Stimulated activated CD8-positive, alpha-beta memory T cell treated with anti-CD3 and anti-CD28 coated beads, Interleukin-4, amount 100 ng/mL, for 48 hours (primary cell): ENCODE results near the gene KIF1A.

Experiments used
- DNase-seq: peaks from one replicate; pipeline ENCODE4 v3.0.0-alpha.2; 2020

Gene KIF1A

GRCh38 chr2:240796543-240797499 lies 23.2 kb downstream of the KIF1A start:
- DNase-seq: no peak

- no peak for DNase-seq
Observed at GRCh38 chr2:240795916-240796510, 24.0 kb downstream of the KIF1A start.

DNA sequence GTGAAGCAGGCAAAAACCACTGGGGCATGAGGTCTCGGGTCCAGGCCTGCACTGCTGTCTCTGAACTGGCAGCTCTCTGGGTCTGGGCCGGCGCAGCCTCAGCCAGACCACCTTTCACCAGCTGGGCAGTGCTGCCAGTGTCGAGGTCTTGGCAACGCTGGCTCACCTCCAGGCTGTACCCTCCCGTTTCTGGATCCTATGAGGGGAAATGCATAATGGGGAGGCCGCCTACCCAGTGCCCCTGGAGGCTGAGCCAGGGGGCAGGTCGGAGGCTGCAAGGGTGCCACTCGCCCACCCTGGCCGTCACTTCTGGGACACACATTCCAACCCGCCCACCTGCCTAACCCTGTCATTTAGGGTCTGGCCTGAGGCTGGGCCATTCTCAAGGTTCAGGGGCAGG lies 24.6 kb downstream of the KIF1A start:
- no peak for DNase-seq

- no peak for DNase-seq
Observed at GRCh38 chr2:240794178-240794721, 25.8 kb downstream of the KIF1A start.

DNA sequence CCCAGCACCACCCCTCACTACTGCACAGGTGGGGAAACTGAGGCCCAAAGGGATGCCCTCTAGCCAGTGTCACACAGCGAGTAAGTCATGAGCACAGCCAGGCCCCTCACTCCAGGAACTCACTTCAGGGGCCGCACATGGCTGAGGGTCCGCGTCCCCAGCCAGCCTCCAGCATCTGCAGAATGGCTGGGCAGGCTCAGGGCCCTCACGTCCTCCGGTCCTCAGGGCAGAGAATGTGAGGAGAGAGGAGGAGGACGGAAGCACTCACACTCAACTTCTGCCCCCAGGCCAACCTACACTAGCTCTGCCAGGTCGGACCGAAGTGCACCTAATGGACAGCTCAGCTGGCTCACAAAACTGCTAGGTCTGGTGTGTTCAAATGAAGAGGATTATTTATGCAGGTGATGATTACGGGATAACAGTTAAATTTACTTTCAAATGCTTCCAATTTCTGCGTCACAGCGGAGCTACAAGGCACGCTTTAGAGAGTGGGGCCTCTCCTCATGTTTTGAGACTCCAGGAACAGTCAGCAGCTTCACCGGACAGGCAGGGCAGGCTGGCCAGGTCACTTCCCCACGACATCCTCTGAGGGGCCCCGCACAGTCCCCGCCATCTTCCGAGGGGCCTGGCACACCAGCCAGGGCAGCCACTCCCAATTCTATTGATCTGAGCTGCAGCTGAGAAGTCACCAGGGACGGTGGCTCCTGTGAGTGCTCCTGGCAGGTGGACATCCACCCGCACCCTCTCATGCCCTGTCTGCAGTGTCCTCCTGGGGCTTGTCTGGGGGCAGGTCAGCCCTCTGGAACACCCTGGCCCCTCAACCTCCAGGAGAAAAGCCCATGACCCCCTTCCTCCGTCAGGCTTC lies 26.5 kb downstream of the KIF1A start:
- DNase-seq: no peak

DNA sequence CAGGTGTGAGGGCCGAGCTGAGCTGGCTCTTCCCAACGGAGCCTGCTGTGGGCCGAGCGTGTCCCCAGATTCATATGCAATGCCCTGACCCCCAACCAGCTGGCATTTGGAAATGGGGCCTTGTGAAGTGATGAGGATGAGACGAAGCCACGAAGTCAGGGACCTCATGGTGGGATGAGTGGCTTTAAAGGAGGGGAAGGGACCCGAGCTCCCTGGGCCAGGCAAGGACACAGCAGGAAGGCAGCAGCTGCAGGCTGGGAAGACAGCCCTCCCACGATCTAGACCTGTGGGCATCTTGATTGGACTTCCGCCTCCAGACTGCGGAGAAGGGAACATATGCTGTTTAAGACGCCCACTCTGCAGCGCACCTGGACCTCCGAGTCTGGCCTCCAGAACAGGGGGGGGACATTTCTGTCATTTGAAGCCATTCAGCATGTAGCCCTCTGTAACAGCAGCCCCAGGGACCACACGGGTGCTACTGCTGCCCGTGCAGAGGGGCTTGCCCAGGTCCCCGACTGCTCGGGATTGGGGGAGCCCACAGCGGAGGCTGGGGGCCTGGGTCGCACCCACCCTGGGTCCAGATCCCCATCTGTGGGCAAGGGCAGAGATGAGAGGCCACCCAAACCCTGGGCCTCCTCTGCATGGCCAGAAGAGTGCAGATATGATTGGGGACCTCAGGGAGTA lies 27.2 kb downstream of the KIF1A start:
- DNase-seq: no peak

- DNase-seq: no peak
Observed at GRCh38 chr2:240791821-240792628, 28.0 kb downstream of the KIF1A start.

DNA sequence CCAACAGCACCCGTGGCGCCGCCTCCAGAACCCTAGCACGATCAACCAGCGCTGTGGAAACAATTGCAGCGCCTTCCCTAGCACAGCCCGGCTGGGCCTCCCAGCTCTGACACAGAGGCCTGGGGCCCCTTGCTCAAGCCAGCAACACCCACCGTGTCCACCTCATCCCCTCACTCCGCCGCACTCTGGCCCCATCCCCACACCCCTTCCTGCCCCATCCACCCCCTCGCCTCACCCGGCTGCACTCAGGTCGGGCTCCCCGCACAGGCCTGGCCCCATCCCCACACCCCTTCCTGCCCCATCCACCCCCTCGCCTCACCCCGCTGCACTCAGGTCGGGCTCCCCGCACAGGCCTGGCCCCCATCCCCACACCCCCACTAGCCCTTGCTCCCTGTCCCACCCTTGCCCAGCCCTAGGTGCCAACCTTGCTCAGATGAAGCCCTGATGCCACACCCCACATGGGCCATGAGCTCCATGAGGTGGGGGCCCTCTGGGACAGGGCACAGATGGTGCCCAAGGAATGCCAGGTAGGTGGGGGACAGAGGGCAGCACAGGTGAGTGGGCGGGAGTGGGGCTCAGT lies 28.7 kb downstream of the KIF1A start:
- DNase-seq: no peak

DNA sequence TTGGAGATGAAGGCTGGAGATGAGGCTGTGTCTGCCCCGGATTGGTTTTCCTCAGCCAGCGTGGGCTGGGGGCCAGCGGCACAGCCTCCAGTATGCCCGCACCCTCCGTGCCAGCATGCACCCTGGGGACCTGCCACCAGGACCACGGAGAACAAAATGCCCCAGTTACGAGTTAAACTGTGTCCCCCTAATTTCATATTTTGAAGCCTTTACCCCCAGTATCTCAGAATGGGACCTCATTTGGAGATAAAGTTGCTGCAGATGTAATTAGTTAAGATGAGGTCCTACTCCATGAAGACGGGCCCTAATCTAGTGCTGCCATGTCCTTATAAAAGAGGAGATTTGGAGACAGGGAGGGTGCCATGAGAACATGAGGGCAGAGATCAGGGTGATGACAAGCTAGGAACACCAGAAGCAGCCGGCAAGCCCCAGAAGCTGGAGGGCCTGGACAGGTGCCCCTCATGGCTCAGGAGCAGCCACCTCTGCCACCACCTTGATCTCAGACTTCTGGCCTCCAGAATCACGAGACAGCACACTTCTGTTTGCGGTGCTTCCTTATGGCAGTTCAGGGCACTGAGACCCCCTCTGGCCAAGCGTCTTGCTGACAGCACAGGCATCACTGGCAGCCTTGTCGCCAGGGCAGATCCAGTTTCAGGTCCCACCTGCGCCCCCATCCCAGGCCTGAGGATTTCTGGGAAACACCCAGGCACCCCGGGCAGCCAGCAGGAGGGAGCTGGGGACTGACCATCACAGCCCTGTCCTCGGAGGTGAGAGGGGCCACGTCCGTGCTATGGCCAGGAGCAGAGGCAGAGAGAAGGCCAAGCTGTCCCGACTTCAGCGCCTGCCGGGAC lies 29.4 kb downstream of the KIF1A start:
- DNase-seq: no peak

DNA sequence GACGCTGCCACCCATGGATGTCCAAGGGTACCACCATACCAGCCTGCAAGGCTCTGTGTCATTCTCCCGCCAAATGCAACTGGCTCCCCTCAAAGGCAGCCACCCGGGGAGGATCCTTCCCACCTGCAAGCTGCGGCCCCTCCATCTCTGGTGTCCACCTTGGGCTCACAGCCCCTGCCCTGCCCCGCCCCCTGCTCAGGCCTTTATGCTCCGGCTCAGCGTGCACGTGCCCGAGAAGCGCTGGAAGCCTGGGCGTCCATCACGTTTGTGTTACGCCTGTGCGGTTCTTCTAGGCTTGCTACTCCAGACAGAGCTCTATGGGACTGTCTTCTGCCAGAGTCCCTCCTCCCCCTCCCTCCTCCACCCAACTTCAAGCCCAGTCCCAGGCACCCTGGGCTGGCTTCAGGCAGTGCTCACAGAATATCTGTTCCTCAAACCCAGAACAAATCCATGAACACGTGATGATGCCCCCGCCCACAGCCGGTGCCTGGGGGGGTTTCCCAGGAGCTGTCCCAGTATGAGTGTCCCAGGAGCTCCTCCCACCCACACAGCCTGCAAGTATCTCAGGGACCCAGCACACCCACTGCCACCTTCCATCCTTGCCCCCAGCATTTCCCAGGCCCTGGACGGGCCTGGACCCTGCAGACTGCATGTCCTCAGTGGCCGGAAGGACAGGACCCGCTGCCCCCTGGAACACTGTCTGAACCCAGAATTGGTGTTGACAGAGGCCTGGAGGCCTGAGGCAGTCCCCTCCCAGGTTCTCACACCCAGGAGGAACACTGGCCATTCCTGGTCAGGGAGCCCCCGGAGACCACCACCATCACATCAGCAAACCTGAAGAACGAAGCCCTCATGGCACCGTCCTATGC lies 30.3 kb downstream of the KIF1A start:
- DNase-seq: peak; percentile 39

GRCh38 chr2:240789051-240789453 lies 31.0 kb downstream of the KIF1A start:
- no peak for DNase-seq

DNA sequence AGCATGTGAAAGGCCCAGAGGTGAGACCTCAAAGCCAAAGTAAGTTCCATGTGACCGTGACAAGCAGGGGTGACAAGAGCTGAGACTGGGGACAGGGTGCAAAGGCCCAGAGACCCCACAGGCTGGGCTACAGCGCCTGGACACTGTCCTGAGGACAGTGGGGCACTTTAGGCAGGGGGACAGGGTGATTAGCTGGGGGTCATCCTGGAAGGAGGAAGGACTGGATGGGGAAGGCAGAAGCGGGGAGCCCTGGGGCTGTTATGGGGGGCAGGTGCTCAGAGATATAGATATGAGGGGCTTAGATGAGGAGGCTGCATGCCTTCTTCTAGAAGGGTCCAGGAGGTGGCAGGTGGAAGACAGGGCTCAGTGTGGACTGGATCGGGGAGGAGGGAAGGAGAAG lies 31.5 kb downstream of the KIF1A start:
- no peak for DNase-seq

DNA sequence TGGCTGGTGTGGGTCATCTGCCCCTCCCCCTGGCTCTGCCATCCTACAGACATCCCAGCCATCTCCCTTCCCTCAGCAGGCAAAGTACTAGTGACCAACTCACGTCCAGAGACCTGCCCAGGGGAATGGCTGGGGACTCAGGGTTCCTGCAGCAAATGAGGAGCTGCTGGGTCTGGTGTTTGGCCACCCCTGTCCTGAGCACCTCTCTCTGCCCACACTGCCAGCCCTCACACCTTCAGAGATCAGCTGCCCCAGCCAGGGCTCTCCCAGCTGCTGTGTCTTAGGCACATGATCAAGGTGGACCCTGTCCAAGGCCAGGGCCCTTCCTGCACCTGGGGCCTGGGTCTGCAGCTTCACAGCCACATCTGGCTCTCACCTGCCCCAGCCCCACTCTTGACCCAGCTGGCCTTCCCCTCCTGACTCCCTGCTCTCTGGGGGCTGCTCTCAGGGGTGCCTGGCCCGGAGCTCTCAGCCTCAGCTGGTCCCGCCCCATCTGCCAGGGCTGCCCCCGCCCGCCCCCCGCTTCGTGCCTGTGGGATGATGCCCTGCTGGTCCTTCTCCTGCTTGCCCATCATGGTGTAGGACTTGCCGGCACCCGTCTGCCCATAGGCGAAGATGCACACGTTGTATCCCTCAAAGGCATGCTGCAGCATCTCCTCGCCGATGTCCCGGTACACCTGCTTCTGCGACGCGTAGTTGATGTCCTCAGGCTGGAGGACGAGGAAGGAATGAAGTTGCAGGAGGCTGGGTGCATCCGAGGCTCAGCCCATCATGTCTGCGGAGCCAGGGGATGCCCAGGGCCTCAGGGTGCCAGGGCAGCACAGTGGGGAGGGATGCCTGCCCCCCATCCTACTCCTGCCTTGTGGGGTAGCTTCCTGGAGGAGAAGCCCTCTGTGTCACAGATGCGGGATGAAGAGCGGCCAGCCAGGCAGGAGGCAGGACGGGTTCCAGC lies 32.2 kb downstream of the KIF1A start:
- DNase-seq: no peak

- DNase-seq: no peak
Observed at GRCh38 chr2:240786871-240787311, 33.1 kb downstream of the KIF1A start.

DNA sequence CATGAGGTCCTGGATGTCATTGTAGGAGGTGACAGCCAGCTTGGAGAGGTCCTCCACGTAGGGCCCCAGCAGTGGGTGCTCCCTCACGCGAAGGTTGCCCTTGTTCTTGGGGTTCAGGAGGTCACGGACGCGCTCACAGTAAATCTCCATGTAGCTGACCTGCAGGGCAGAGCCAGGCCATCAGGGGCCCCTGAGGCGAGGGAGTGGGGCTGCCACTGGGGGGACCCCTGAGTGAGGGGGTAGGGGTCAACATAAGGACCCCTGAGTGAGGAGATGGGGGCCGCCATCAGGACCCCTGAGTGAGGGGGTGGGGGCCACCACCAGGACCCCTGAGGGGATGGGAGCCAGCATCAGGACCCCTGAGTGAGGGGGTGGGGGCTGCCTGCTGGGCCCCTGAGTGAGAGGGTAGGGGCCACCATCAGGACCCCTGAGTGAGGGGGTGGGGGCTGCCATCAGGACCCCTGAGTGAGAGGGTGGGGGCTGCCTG lies 33.6 kb downstream of the KIF1A start:
- DNase-seq: no peak

DNA sequence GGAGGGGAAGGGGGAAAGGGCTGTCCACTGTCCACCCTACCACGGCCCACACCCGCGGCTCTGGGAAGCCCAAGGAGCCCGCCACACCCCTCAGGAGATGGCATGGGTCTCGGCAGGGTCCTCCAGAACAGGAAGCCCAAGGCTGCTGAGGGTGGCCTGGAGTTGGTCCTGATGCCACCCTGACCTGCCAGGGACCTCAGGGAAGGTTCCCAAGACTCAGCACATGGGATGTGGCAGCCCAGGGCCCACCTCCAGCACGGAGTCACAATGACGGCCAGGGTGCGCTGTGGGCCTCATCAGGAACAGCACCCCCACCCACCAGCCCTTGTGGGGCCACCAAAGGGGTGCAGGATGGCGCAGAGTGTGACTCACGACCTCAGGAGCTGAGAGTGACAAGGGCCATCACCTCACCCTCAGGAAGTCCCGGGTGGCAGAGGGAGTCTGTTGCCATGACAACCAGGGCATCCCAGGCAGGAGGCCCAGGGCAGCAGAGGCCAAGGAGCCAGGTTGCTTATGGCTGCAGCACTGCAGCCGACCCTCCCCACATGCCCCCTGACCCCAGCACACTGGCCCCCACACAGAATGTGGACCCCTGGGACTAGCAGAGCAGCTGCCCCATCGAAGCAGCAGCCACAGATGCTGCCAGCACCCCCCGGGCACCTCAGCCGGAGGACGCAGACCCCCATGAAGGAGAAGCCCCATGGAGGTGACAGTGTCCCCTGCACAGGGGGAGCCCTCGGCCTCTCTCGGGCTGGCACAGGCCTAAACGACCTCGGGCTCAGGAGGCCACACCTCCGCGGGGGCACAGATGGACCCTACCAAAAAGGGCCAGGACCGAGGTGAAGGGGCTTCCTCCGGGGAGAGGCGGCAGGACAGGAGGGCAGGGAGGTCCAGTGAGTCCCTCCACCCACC lies 34.3 kb downstream of the KIF1A start:
- peak; percentile 34 for DNase-seq
